Cardiac fibroblast (primary cell): ENCODE measurements around the gene USP38.
A peak's percentile ranks its signal among the peaks of the same experiment; 100 is the strongest.

Experiments
- DNase-seq, 2 donors: peaks; one replicate each; pipeline versions ENCODE4 v3.0.0 to v3.0.0-alpha.2; 2010; ENCODE audit warnings: low read depth in 2 of 2
- H3K4me3 ChIP-seq, 2 donors: replicated peaks in 1 of 2; 1 replicate in 1 of 2; 2 replicates in 1 of 2; pipeline ENCODE4 v1.5.1; 2011; ENCODE audit warnings: low read depth in 2 of 2, low read length in 2 of 2, mild to moderate bottlenecking in 2 of 2, moderate library complexity in 1 of 2
- TF ChIP-seq, protein P1 (sequence below): IDR thresholded peaks from one replicate; pipeline ENCODE4 v1.5.1; 2011; ENCODE audit warnings: low read depth, mild to moderate bottlenecking, low read length, inconsistent platforms

The USP38 gene

DNA sequence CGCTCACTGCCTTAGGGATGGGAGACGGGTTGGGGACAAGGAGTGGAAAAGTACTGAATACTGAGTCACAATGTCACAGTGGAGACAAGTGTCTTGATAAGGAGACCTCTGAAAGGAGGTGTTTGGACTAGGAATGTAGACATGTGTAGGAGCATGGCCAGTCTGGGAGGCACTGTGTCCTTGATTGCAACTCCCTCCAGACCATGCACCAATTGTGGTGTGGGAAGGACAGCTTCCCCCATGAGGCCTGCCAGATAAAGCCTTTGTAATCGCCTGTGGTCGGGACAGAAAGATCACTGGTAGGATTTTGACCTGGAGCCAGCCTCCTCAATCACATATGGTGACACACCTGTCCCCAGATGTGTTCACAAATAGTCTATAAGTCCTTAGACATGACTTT lies 64.1 kb downstream of the USP38 start:
- DNase-seq: no peak
- TF ChIP-seq, protein P1, sequence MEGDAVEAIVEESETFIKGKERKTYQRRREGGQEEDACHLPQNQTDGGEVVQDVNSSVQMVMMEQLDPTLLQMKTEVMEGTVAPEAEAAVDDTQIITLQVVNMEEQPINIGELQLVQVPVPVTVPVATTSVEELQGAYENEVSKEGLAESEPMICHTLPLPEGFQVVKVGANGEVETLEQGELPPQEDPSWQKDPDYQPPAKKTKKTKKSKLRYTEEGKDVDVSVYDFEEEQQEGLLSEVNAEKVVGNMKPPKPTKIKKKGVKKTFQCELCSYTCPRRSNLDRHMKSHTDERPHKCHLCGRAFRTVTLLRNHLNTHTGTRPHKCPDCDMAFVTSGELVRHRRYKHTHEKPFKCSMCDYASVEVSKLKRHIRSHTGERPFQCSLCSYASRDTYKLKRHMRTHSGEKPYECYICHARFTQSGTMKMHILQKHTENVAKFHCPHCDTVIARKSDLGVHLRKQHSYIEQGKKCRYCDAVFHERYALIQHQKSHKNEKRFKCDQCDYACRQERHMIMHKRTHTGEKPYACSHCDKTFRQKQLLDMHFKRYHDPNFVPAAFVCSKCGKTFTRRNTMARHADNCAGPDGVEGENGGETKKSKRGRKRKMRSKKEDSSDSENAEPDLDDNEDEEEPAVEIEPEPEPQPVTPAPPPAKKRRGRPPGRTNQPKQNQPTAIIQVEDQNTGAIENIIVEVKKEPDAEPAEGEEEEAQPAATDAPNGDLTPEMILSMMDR: no peak

GRCh38 chr4:143250617-143251016 lies 65.9 kb downstream of the USP38 start:
- no peak for DNase-seq
- H3K4me3 ChIP-seq: no peak overlapping the region
- TF ChIP-seq, protein P1: no peak

More for the DNA sequence above, 64.1 kb downstream of the USP38 start:
- H3K4me3 ChIP-seq: no peak overlapping the region

DNA sequence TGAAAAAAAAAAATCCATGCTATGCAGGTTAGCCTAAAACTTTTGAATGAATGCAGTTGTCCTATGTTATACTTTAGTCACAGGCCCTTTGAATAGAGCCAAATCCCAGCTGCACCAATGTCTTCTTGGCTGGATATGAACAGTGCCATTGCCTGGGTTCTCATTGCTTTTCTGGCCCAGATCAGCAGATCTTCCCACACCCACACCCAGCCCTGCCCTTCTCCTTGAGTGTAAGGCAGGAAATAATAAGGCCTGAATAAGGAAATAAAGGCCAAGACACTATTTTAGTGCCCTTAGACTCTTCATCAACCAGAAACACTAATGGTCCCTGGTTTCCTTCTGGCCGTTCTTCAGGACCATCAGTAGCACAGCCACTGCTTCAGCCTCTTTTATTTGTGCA lies 66.6 kb downstream of the USP38 start:
- no peak for DNase-seq
- no peak overlapping the region for H3K4me3 ChIP-seq
- TF ChIP-seq, protein P1: no peak

DNA sequence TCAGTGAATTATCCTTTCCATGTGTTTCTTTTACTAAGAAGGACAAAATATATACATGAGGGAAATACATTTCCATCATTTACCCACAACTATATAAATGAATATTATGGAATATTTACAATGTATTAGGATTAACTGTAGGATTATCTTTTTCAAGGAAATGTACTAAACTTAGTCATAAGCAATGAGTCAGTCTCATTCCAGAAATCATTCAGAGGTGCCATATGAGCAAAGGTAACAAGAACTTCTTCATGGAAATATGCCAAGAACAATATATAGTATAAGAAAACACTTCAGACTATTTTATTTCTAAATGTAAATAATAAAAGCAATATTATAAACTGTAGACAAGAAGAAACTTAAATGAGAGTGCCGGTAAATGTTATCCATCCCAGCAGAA lies 67.1 kb downstream of the USP38 start:
- TF ChIP-seq, protein P1: no peak
- no peak overlapping the region for H3K4me3 ChIP-seq
- peak in 1 of 2 donors; percentile 58 for DNase-seq

DNA sequence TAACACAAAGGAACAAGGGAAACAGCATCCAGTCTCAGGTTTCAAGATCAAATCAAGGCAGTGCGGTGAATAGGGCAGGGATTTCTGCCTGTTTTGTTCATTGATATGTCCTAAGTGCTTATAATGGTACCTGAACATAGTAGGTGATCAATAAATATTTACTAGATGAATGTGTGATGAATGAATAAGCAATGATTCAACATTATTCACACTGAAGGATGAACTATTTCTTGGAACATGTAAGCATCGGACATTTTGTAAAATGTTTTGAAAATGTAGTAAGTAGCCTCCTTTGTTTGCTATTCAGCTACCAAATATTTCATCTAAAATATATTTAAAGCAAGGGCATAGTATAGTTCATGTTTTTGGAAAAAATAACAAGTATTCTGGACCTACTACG lies 67.8 kb downstream of the USP38 start:
- H3K4me3 ChIP-seq: no peak overlapping the region
- TF ChIP-seq, protein P1: no peak
- DNase-seq: peak in 1 of 2 donors; percentile 25

DNA sequence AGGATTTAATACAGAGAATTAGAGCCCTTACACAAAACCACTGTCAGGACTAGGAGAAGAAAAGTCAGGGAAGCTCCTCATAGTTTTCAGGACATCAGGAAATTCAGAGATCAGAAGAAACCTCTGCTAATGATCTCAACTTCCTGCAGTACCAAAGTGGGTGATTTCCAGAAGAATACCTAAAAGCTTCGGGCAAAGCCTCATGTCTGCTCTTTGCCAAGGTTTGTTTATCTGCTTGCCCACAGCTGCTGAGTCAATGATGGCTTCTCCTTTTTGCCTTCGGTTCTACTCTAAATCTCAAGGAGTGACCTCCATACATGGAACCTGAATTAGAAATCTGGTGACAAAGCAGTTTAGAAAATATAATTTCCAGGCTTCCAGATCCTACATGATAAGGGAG lies 68.4 kb downstream of the USP38 start:
- DNase-seq: peak in 1 of 2 donors; percentile 29
- TF ChIP-seq, protein P1: no peak

DNA sequence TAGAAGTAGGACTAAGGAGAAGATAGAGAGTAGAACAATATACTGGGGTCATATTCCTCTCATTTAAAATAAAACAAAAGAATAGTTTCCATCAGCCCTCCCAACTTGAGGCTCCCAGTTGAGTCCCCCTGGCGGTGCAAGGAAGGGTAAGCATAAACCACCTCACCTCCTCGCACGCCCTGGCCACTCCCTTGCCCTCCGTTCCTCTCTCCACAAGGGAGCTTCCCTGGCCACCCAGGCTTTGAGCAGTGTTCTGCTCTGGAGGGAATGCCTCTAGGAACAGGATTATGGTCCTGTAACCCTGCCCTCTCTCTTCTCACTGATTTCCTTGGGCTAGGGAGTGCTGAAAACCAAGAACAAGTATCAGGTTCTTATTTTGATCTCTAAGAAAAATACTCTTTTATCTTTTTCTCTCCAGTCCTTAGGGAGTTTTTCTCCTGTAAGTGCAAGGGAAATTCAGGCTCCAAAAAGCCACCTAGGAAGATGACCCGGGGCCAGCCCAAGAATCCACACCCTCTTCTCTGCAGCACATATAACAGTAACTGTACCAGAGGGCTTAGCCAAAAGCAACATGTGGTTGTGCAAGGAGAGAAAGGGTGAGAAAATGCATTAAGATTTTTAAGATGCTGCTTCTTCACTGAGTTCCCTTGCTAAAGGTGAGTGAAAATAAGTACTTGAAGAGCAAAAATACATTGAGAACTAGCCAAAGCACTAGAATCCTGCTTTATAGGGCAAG lies 69.9 kb downstream of the USP38 start:
- H3K4me3 ChIP-seq: no peak overlapping the region
- TF ChIP-seq, protein P1: no peak
- DNase-seq: peak in 1 of 2 donors; percentile 36

More for the DNA sequence above, 68.4 kb downstream of the USP38 start:
- no peak overlapping the region for H3K4me3 ChIP-seq
